ENCODE results near the gene INTS7.

- TF ChIP-seq CTCF (IDR thresholded peaks at IDR 0.05) = no peak
- no peak for TF ChIP-seq POLR2A (IDR thresholded peaks at IDR 0.05)
Measured at GRCh38 chr1:212039622-212040021, 4.3 kb upstream of the INTS7 start.
